HCT116 (cell line): ENCODE results near the gene SLC17A1. TPM values are rescaled to one million over a fixed set of nuclear protein-coding genes. Genes with fewer than 3 reads are reported as not detected.

ENCODE experiments used
- ATAC-seq: fragments of 200-7000 bp; cut with Tn5 transposase; 2 replicates; pipeline ENCODE4 v1.9.1; 2020; ENCODE audit warnings: mild to moderate bottlenecking, moderate library complexity
- BruUV-seq: library from RNA; stranded (reverse); fragments of 400-500 nt; replicated peaks from 2 replicates; lab custom pipeline; 2021; lab: Mats Ljungman, UMichigan
- CTCF ChIA-PET: fragments of 300-600 bp; sonication (Branson Sonifier 250); formaldehyde crosslinking; loops from one replicate; lab custom pipeline; 2021; ENCODE audit warnings: antibody characterized with exemption; lab: Charles Lee
- POLR2A ChIA-PET: fragments of 300-600, 350-600 bp; sonication (Branson Sonifier 250); formaldehyde crosslinking; loops from one replicate; lab custom pipeline; 2021; ENCODE audit warnings: antibody characterized with exemption; lab: Charles Lee
- RAD21 ChIA-PET, 2 experiments: fragments of 300-600 bp; sonication (Branson Sonifier 250); formaldehyde crosslinking; loops; one replicate each; lab custom pipeline; 2023; ENCODE audit warnings: low total read pairs in 2 of 2; ENCODE audit not compliant: uncharacterized antibody in 2 of 2, unreplicated experiment in 2 of 2, low non-redundant PET in 1 of 2; lab: Charles Lee
- DNase-seq: peaks from one replicate; pipeline ENCODE4 v3.0.0-alpha.2; 2010; ENCODE audit warnings: low read depth, low spot score
- H2AFZ ChIP-seq: fragments of 200-600 bp; shearing (Covaris generic), sonication (generic); 2 replicates; pipeline ENCODE4 v1.6.1; 2017; ENCODE audit warnings: low read depth, mixed run types, mixed read lengths, antibody characterized with exemption, low read length; ENCODE audit not compliant: poor library complexity, severe bottlenecking
- H3K27ac ChIP-seq: 2 replicates; pipeline ENCODE4 v1.5.1; 2012; ENCODE audit warnings: low read depth, low read length
- H3K27me3 ChIP-seq: fragments of 200-600 bp; sonication (generic); 2 replicates; pipeline ENCODE4 v1.6.1; 2016; ENCODE audit warnings: mixed run types, low read length, mixed read lengths; ENCODE audit not compliant: insufficient read depth
- H3K36me3 ChIP-seq, 2 experiments: fragments of 200-500 bp in 1 of 2; fragments of 200-600 bp in 1 of 2; sonication (Bioruptor generic) in 1 of 2; sonication (generic) in 1 of 2; 2 replicates each; pipeline versions ENCODE4 v1.5.1 to v1.6.1; 2014 to 2016; ENCODE audit warnings: low read length in 2 of 2, inconsistent platforms in 1 of 2, mixed read lengths in 1 of 2, mixed run types in 1 of 2; ENCODE audit not compliant: insufficient read depth in 2 of 2, control insufficient read depth in 1 of 2
- H3K4me1 ChIP-seq, 2 experiments: fragments of 200-600 bp in 1 of 2; sonication (generic) in 1 of 2; 2 replicates each; pipeline versions ENCODE4 v1.5.1 to v1.6.1; 2012 to 2017; ENCODE audit warnings: low read length in 2 of 2, inconsistent platforms in 1 of 2, mild to moderate bottlenecking in 1 of 2, mixed read lengths in 1 of 2, mixed run types in 1 of 2, moderate library complexity in 1 of 2; ENCODE audit not compliant: insufficient read depth in 2 of 2, control insufficient read depth in 1 of 2
- H3K4me2 ChIP-seq: fragments of 200-600 bp; sonication (generic); 2 replicates; pipeline ENCODE4 v1.6.1; 2017; ENCODE audit warnings: mixed run types, low read length, mixed read lengths
- H3K4me3 ChIP-seq, 2 experiments: fragments of 200-600 bp in 1 of 2; sonication (generic) in 1 of 2; replicated peaks in 1 of 2; 2 replicates each; pipeline ENCODE4 v1.5.1; 2011 to 2016; ENCODE audit warnings: low read length in 2 of 2, control low read depth in 1 of 2, low read depth in 1 of 2, mild to moderate bottlenecking in 1 of 2, mixed read lengths in 1 of 2, mixed run types in 1 of 2
- H3K79me2 ChIP-seq: fragments of 200-600 bp; sonication (generic); 2 replicates; pipeline ENCODE4 v1.6.1; 2017; ENCODE audit warnings: mild to moderate bottlenecking, mixed run types, low read length, moderate library complexity, mixed read lengths; ENCODE audit not compliant: insufficient read depth
- H3K9ac ChIP-seq: fragments of 200-600 bp; sonication (generic); 2 replicates; pipeline ENCODE4 v1.6.1; 2016; ENCODE audit warnings: low read length, mixed read lengths
- H3K9me2 ChIP-seq: fragments of 200-600 bp; sonication (generic), shearing (Covaris generic); 2 replicates; pipeline ENCODE4 v1.6.1; 2017; ENCODE audit warnings: mixed run types, mild to moderate bottlenecking, moderate library complexity; ENCODE audit not compliant: insufficient read depth
- H3K9me3 ChIP-seq, 2 experiments: fragments of 200-500 bp in 1 of 2; fragments of 200-600 bp in 1 of 2; sonication (Bioruptor generic) in 1 of 2; sonication (generic) in 1 of 2; 2 replicates each; pipeline ENCODE4 v1.6.1; 2014 to 2017; ENCODE audit warnings: low read length in 2 of 2, mixed read lengths in 2 of 2, inconsistent platforms in 1 of 2, low read depth in 1 of 2, mild to moderate bottlenecking in 1 of 2, mixed run types in 1 of 2, moderate library complexity in 1 of 2; ENCODE audit not compliant: control insufficient read depth in 1 of 2, insufficient read depth in 1 of 2
- H4K20me1 ChIP-seq: fragments of 200-600 bp; sonication (generic), shearing (Covaris generic); 2 replicates; pipeline ENCODE4 v1.6.1; 2017; ENCODE audit warnings: mixed run types, mild to moderate bottlenecking, moderate library complexity; ENCODE audit not compliant: insufficient read depth
- CBX3 ChIP-seq: IDR thresholded peaks from 2 replicates; pipeline ENCODE4 v1.6.1; 2012; ENCODE audit warnings: low read depth
- CTCF ChIP-seq, 3 experiments: fragments of 200-600 bp in 1 of 3; sonication (generic) in 1 of 3; IDR thresholded peaks in 2 of 3; conservative IDR thresholded peaks in 1 of 3; 2 replicates each; pipeline ENCODE4 v1.5.1; 2012 to 2017; ENCODE audit warnings: low read depth in 2 of 3, low read length in 2 of 3, antibody characterized with exemption in 1 of 3, borderline replicate concordance in 1 of 3, control low read depth in 1 of 3, mild to moderate bottlenecking in 1 of 3, mixed read lengths in 1 of 3, mixed run types in 1 of 3, moderate library complexity in 1 of 3; ENCODE audit not compliant: insufficient read depth in 1 of 3
- EGR1 ChIP-seq: IDR thresholded peaks from 2 replicates; pipeline ENCODE4 v1.6.1; 2012; ENCODE audit warnings: low read depth
- ELF1 ChIP-seq: IDR thresholded peaks from 2 replicates; pipeline ENCODE4 v1.6.1; 2012; ENCODE audit warnings: low read depth, borderline replicate concordance
- EZH2phosphoT487 ChIP-seq: fragments of 200-600 bp; IDR thresholded peaks from 2 replicates; pipeline ENCODE4 v1.6.1; 2018; ENCODE audit warnings: antibody characterized with exemption, borderline replicate concordance
- FOSL1 ChIP-seq: IDR thresholded peaks from 2 replicates; pipeline ENCODE4 v1.6.1; 2012; ENCODE audit warnings: low read depth
- POLR2AphosphoS5 ChIP-seq: IDR thresholded peaks from 2 replicates; pipeline ENCODE4 v1.6.1; 2011; ENCODE audit warnings: mild to moderate bottlenecking, low read depth, low read length, moderate library complexity
- REST ChIP-seq: IDR thresholded peaks from 2 replicates; pipeline ENCODE4 v1.6.1; 2012; ENCODE audit warnings: low read depth
- SP1 ChIP-seq: IDR thresholded peaks from 2 replicates; pipeline ENCODE4 v1.6.1; 2012; ENCODE audit warnings: low read depth
- TCF7L2 ChIP-seq: IDR thresholded peaks from 2 replicates; pipeline ENCODE4 v1.7.0; 2011; ENCODE audit warnings: borderline replicate concordance, inconsistent platforms; ENCODE audit not compliant: insufficient read depth, insufficient read length; ENCODE audit errors: extremely low read depth
- ZNF274 ChIP-seq: fragments of 200-500 bp; sonication (Bioruptor generic); IDR thresholded peaks from 2 replicates; pipeline ENCODE4 v1.6.1; 2014; ENCODE audit warnings: mild to moderate bottlenecking, low read depth, low read length, inconsistent platforms
- intact Hi-C: fragments of 100-400 bp; cut with micrococcal nuclease; formaldehyde crosslinking; loops from 2 replicates; pipeline ENCODE4 v1.10.0; 2022
- total RNA-seq: library from RNA; stranded (reverse); gene quantifications from one replicate; pipeline ENCODE4 v1.2.1, GENCODE V29; 2021; ENCODE audit not compliant: unreplicated experiment

SLC17A1 gene
- total RNA-seq, 1 experiment from 2014 or later, result not detected

GRCh38 chr6:25754535-25754934 lies 77.3 kb downstream of the SLC17A1 start, which contains the start of gene SLC17A4:
Gene SLC17A4 (plus strand): TSS chr6:25754742. CDS start chr6:25761963, 7,221 bp downstream.
- Histone ChIP-seq H3K27me3 (no peaks in the 10 kb centered on the region), H3K27ac (no peak within 1 kb of the TSS), H3K9me2 (no peaks in the 10 kb centered on the region), H3K4me3 (no peak within 1 kb of the TSS), H4K20me1 (no peaks in the 10 kb centered on the region), H2AFZ (no peak within 1 kb of the TSS), H3K9me3 (no peaks in the 10 kb centered on the region), H3K79me2 (no peaks in the 10 kb centered on the region), H3K4me1 (no peaks in the 10 kb centered on the region), H3K9ac (no peak within 1 kb of the TSS), H3K4me2 (no peak within 1 kb of the TSS), H3K36me3 (no peaks in the 10 kb centered on the region)
- intact Hi-C loops, result no loop called here
- ATAC-seq (no peak), DNase-seq (no peak)
- ChIA-PET POLR2A (no interaction called here), RAD21 (no interaction called here), CTCF (interaction anchor here (1.2 kb wide), 1 partner anchor 13 kb away, joined by 3 read pairs; no protein-coding TSS in a partner anchor)
- TF ChIP-seq ELF1, result no peak
- no peak for TF ChIP-seq EZH2phosphoT487
- no peak for TF ChIP-seq FOSL1
- TF ChIP-seq EGR1, result no peak
- TF ChIP-seq ZNF274, result no peak
- TF ChIP-seq POLR2AphosphoS5, result no peak
- no peak for TF ChIP-seq CTCF (IDR thresholded peaks at IDR 0.05 in 2 of 3, conservative IDR thresholded peaks at IDR 0.05 in 1 of 3; ENCODE audit: borderline replicate concordance in 1 of 3, insufficient read depth in 1 of 3, low read depth in 2 of 3, low read length in 2 of 3)
- TF ChIP-seq CBX3, result no peak
- TF ChIP-seq TCF7L2, result no peak
- TF ChIP-seq SP1, result no peak
- no peak for TF ChIP-seq REST
- BruUV-seq, result no TSS peak
